K562 (cell line): ENCODE results near the gene HOXA10.

Source experiments
- FOXP4 ChIP-seq: sonication (generic); formaldehyde crosslinking; IDR thresholded peaks from 2 replicates; pipeline ENCODE4 v1.8.0; 2022; ENCODE audit warnings: mild to moderate bottlenecking, missing genetic modification reagents, borderline replicate concordance
- SRF ChIP-seq, 2 experiments: fragments of 250-450, 450-650 bp in 1 of 2; sonication (Bioruptor Pico) in 1 of 2; sonication (generic) in 1 of 2; formaldehyde crosslinking; IDR thresholded peaks; 2 replicates each; pipeline versions ENCODE4 v1.5.0 to v1.5.1; 2020 to 2022; ENCODE audit warnings: mild to moderate bottlenecking in 1 of 2, missing genetic modification reagents in 1 of 2
- ZNF318 ChIP-seq, 2 experiments: fragments of 450-650 bp; IDR thresholded peaks; 2 replicates each; pipeline ENCODE4 v1.6.1; 2016; ENCODE audit warnings: mild to moderate bottlenecking in 2 of 2, borderline replicate concordance in 1 of 2, low read depth in 1 of 2, moderate library complexity in 1 of 2

GRCh38 chr7:27155816-27156507 is 18.2 kb downstream of the HOXA10 start:
- TF ChIP-seq FOXP4 (CRISPR knock-in tag), result no peak
- TF ChIP-seq SRF (CRISPR knock-in tag; IDR thresholded peaks at IDR 0.05), result no peak
- TF ChIP-seq ZNF318 (IDR thresholded peaks at IDR 0.05; ENCODE audit: borderline replicate concordance in 1 of 2, low read depth in 1 of 2), result no peak
